GM12875 (cell line): ENCODE data around the gene SOHLH1.

Source experiments
- H3K4me3 ChIP-seq: one replicate; pipeline ENCODE4 v1.5.1; 2011; ENCODE audit warnings: low read depth, low read length, control low read depth
- CTCF ChIP-seq: IDR thresholded peaks from 2 replicates; pipeline ENCODE4 v1.5.1; 2011; ENCODE audit warnings: low read depth, mild to moderate bottlenecking, control low read depth, inconsistent platforms, low read length, moderate library complexity, borderline replicate concordance; ENCODE audit not compliant: insufficient read depth

The SOHLH1 gene

GRCh38 chr9:135699440-135699839 is at the start of gene SOHLH1:
SOHLH1 (minus strand) TSS chr9:135699481; CDS start chr9:135699467, 14 bp downstream.
- no peak for TF ChIP-seq CTCF
- no peak within 1 kb of the TSS for H3K4me3 ChIP-seq

- no peak for TF ChIP-seq CTCF
- H3K4me3 ChIP-seq, result no peak overlapping the region
Measured at GRCh38 chr9:135748676-135749075, 49.4 kb upstream of the SOHLH1 start.

GRCh38 chr9:135747311-135747710 is 48.0 kb upstream of the SOHLH1 start:
- no peak overlapping the region for H3K4me3 ChIP-seq
- no peak for TF ChIP-seq CTCF

- no peak for TF ChIP-seq CTCF
- no peak overlapping the region for H3K4me3 ChIP-seq
Measured at GRCh38 chr9:135746565-135746964, 47.3 kb upstream of the SOHLH1 start.

DNA sequence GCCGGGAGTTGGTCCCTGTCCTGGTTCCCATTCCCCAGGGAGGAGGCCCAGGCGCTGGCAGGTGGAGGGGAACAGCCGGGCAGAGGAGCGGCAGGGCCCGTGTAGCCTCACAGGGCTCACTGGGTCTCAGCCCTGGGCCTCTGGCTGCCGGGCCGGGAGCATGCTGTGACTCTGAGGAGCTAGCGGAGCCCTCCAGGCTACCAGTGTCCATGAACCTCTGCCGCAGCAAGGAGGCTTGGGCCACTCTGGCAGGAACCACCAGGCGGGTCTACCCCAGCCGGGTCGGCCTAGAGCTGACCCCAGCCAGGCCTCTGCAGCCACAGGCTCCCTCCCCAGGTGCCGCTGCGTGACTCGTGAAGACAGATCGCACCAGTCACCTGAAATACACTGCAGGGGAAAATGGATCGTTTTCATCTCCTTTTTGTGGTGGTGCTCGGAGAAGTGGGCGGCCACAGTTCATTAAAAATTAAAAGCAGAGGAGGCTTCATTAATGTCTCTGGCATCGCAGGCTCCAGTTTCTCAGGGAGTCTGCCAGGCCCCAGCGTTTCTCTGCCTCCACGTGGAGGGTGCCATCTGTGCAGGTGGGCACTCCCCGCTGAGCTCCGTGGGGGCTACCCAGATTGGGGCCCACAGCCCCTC is 46.5 kb upstream of the SOHLH1 start:
- TF ChIP-seq CTCF, result no peak

DNA sequence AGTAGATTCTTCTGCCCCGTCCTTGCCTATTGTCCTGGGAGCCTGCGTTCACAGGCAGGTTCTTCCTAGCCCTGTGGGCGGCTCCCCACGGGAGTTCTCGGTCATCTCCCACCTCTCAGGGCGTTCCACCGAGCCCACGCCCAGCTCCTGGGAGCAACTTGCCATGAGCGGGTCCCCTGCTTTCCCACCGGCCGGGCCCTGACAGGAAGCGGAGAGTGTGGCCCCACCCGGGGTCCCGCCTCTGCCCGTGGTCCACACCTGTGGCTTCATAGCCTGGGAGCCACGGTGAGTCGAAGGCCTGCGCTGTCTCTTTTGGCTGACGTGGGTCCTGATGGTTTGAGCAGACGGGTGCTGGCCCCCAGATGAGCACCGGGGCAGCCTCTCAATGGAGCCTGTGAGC is 45.9 kb upstream of the SOHLH1 start:
- TF ChIP-seq CTCF, result no peak
- H3K4me3 ChIP-seq, result no peak overlapping the region

More for the DNA sequence above, 46.5 kb upstream of the SOHLH1 start:
- no peak overlapping the region for H3K4me3 ChIP-seq

DNA sequence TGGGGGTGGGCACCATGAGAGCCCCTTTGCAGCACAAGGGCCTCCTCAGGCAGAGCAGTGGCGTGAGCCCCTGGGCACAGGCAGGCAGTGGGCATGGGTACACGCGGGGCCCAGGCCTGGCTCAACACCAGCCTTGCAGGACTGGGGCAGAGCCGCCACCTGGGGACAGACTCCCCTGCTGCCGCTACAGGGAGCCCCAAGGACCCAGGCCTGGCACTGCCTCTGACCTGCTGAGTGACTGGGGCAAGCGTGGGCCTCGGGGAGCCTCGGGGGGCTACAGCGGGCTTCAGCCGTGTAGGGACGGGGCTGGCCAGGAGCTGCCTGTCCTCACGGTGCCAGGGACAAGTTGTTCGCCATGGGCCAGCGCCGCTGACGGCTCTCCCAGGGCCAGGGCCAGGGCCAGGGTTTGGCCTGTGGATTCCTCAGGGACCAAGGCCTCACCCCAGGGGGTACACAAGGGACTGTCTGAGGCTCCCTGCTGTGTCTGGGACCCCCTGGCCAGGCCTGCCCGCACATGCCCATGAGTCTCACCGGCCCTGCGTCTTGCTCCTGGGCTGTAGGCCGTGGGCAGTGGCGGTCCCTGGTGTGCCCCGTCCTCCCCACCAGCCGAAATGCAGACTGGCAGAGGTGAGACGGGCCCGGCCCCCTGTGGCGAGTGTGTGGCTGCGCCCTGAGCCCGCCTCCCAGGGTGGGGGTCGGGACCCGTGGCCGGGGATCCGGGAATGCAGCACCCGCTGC is 45.2 kb upstream of the SOHLH1 start:
- no peak for TF ChIP-seq CTCF
- H3K4me3 ChIP-seq, result no peak overlapping the region
